GM10248 (cell line): Measurements from ENCODE around the gene ADPRS.

Experiments used
- CTCF ChIA-PET: fragments of 300-600 bp; sonication (Branson Sonifier 250); formaldehyde crosslinking; extraction: SDS; loops from one replicate; lab custom pipeline; 2021; ENCODE audit warnings: antibody characterized with exemption; lab: Yijun Ruan, JAX
- POLR2A ChIA-PET: fragments of 350-650 bp; sonication (Branson Sonifier 250); formaldehyde crosslinking; extraction: SDS; loops from one replicate; lab custom pipeline; 2020; ENCODE audit warnings: antibody characterized with exemption; lab: Yijun Ruan, JAX
- DNase-seq: peaks from one replicate; pipeline ENCODE4 v3.0.0; 2012; ENCODE audit errors: extremely low spot score
- CTCF ChIP-seq: IDR thresholded peaks from 2 replicates; pipeline ENCODE4 v1.5.1; 2012; ENCODE audit warnings: mild to moderate bottlenecking, low read depth; ENCODE audit errors: extremely low read depth, missing control alignments, control extremely low read depth

Gene ADPRS

GRCh38 chr1:36119456-36119855 is 30.8 kb downstream of the ADPRS start:
- POLR2A ChIA-PET, result no interaction called here
- CTCF ChIA-PET, result interaction anchor here (2.8 to 4.3 kb wide), 2 partner anchors 9 to 15 kb away, joined by 15 to 35 read pairs; no protein-coding TSS in a partner anchor
- no peak for DNase-seq

GRCh38 chr1:36122062-36123030 is 33.7 kb downstream of the ADPRS start:
- no peak for DNase-seq
- CTCF ChIA-PET, result interaction anchor here (1.1 to 1.6 kb wide), 3 partner anchors 10 to 163 kb away, joined by 3 to 5 read pairs (median 4); no protein-coding TSS in a partner anchor
- no peak for TF ChIP-seq CTCF
- POLR2A ChIA-PET, result no interaction called here

More at GRCh38 chr1:36119456-36119855, 30.8 kb downstream of the ADPRS start:
- TF ChIP-seq CTCF, result no peak

- peak; percentile 65 for DNase-seq
- ChIA-PET POLR2A (no interaction called here), CTCF (interaction anchor here (0.9 to 1.1 kb wide), 2 partner anchors 9 to 20 kb away, joined by 3 read pairs; no protein-coding TSS in a partner anchor)
- TF ChIP-seq CTCF, result no peak
These were observed 34.7 kb downstream of the ADPRS start for GRCh38 chr1:36123356-36123755.

GRCh38 chr1:36124404-36125128 is 35.9 kb downstream of the ADPRS start:
- TF ChIP-seq CTCF, result no peak
- DNase-seq, result no peak
- POLR2A ChIA-PET, result no interaction called here
- CTCF ChIA-PET, result no interaction called here

- CTCF ChIA-PET, result no interaction called here
- POLR2A ChIA-PET, result no interaction called here
- no peak for DNase-seq
- no peak for TF ChIP-seq CTCF
These were observed 36.7 kb downstream of the ADPRS start, which contains the start of gene COL8A2 for GRCh38 chr1:36125129-36125991. COL8A2 (minus strand) TSS chr1:36125222; CDS start chr1:36100242, 24,980 bp downstream.
